Fibroblast of lung (primary cell): Measurements from ENCODE around the gene PLEKHA4.
"Not testable (repeated sequence)": the region's sequence is repeated elsewhere in the genome, so short reads cannot be mapped to it uniquely, and the experiment has no call there.

Experiments
- CTCF ChIP-seq, 2 donors: IDR thresholded peaks in 1 of 2; conservative IDR thresholded peaks in 1 of 2; 1 replicate in 1 of 2; 2 replicates in 1 of 2; pipeline ENCODE4 v1.5.1; 2011 to 2012; ENCODE audit warnings: low read length in 2 of 2, control low read depth in 1 of 2, inconsistent platforms in 1 of 2, low read depth in 1 of 2, mild to moderate bottlenecking in 1 of 2
- EZH2 ChIP-seq: IDR thresholded peaks from 2 replicates; pipeline ENCODE4 v1.5.1; 2012; ENCODE audit warnings: low read length, control low read depth, mild to moderate bottlenecking; ENCODE audit errors: missing control alignments

- not testable (repeated sequence) for TF ChIP-seq CTCF (conservative IDR thresholded peaks at IDR 0.05 in 1 of 2, IDR thresholded peaks at IDR 0.05 in 1 of 2; ENCODE audit: low read depth in 1 of 2, low read length in 2 of 2); EZH2
Measured at GRCh38 chr19:48902291-48902690, 33.9 kb upstream of the PLEKHA4 start.
